Stimulated activated CD4-positive, alpha-beta T cell treated with anti-CD3 and anti-CD28 coated beads, Interleukin-1b, Interleukin-23, amount 100 ng/mL, for 4 hours (primary cell): Measurements from ENCODE around the gene DCAF15.

Experiments
- DNase-seq, 2 donors: peaks; one replicate each; pipeline ENCODE4 v3.0.0-alpha.2; 2020; ENCODE audit warnings: low read depth in 2 of 2

Gene DCAF15

GRCh38 chr19:13995017-13995728, 42.9 kb downstream of the DCAF15 start:
- no peak for DNase-seq

DNA sequence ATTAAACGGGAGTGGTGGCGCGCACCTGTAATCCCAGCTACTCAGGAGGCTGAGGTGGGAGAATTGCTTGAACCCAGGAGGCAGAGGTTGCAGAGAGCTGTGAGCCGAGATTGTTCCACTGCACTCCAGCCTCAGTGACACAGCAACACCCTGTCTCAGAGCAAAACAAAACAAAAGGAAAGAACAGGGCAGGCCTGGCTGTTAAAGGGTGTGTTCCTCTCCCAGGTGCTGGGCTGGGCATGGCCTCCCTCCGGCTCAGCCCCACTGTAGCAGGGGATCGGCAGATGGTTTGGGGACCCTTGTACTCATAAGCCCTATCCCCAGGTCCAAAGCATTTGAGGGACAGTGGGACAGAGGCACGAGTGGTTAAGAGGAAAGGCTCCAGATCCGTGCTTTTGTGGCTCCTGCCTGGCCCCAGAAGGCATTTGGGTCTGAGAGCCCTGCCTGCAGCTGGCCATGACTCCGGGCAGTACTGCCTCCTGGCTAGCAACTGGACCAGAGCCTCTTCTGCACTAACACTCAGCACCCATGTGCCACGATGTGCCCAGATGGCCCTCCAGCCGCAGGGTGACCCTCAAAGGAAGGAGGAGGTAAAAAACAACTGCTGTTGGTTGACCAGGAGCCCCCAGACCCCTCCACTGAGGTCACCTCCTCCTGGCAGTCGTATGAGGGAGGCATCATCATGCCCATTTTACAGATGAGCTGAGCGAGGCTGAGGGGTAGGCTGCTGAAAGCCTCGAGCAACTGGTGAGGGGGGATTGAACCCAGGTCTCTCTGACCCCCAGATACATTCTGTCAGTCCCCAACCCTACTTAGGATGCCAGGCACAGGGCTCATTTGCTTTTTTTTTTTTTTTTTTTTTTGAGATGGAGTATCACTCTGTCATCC, 43.8 kb downstream of the DCAF15 start:
- no peak for DNase-seq

- DNase-seq = no peak
Observed at GRCh38 chr19:13996928-13997630, 44.8 kb downstream of the DCAF15 start.

GRCh38 chr19:13997631-13997962, 45.3 kb downstream of the DCAF15 start:
- no peak for DNase-seq

DNA sequence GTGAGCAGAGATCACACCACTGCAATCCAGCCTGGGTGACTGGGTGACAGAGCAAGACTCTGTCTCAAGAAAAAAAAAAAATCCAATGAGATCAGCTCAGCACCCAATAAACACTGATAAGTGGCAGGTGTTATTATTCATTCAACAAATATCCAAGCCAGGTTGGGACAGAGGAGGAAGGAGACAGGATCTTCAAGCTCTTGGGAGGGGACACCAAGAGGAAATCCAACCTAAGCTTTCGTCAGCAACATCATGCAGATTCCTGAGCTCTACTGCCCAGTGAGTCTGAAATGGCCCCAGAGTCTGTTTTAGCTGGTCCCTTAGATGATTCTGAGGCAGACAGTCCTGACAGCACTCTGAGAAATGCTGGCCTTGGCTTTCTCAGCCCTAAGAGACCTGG, 46.1 kb downstream of the DCAF15 start:
- no peak for DNase-seq

- DNase-seq = no peak
Observed at GRCh38 chr19:13999085-13999484, 46.8 kb downstream of the DCAF15 start.

GRCh38 chr19:14000691-14001375, 48.5 kb downstream of the DCAF15 start:
- DNase-seq = no peak

DNA sequence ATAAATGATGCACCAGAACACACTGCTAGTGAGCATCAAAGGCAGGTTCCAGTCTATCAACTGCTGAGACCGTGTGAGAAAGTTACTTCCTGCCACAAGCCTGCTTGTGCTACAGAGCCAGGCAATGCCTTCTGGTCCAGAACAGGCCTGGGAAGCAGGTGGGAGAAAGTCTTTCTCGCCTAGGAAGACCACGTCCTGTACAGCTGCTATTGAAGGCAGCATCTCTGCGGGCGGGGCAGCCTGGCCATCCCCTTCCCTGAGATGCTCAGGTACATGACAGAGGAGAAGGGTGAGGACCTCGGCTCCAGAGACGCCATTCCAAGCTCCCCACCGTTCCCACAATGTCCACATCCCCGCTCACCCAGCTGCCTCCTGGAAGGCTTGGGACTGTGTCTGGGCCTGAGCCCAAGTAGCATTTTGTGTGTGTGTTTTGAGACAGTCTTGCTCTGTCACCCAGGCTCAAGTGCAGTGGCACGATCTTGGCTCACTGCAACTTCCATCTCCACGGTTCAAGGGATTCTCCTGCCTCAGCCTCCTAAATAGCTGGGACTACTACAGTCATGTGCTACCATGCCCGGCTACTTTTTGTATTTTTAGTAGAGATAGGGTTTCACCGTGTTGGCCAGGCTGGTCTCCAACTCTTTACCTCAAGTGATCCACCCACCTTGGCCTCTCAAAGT, 50.4 kb downstream of the DCAF15 start:
- no peak for DNase-seq

DNA sequence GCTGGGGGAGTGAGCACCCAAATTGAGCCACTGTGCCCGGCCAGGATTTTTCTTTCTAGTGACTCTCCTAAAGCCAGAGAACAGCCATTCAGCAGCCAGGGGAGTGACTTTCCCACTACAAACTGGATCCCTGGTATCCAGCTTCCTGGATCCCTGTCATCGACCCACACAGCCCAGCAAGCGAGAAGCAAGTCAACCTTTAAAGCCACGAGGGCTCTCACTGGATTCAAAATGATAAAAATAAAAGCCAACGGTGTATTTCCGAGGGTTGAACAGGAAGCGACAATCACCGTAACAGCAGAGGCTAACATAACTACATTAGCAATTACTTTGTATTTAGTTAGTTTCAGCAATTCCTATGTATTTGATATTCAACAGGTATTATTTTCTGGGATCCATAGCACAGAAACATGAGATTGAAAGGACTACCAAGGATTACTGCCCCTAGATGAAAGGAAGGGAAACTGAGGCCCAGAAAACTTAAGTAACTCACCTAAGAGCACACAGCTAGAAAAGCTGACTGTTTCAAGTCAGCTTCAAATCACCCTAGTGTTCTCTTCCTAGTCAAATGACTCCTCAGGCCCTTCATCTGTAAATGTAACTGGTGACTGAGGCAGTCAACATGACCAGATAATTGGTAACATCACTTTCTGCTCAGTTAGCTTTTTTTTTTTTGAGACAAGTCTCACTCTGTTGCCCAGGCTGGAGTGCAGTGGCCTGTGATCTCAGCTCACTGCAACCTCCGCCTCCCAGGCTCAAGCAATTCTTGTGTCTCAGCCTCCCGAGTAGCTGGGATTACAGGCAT, 51.1 kb downstream of the DCAF15 start:
- no peak for DNase-seq

DNA sequence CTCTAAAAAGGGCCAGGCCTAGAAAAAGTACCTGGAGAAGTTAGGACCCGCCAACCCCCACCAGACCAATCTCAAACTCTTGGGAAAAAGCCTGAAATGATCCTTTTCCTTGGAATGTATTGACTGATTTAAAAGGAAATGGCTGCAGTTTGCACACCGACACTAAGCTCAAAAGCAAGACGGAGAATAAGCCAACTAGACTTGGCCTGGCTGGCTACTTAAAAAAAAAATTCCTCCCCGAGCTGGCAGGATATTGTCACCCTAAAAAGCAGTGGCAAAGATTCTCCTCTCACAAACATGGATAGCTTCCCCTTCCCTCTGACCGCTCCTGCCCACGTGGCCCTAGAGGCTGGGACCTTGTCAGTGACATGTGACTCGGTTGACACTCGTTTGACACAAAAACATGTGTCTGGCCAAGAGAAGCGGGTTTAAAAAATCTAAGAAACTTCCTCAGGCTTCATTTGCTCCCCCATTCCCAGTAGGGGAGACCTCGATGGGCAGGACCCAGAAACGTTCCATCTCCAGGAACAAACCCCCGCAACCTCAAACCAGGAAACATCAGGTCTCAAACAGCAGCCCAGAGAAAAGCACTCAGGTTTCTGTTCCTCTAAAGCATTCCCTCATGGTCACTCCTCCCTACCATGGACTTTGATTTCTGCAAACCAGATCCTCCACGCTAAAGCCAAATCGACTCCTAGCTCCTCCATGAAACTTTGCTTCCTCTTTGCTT, 52.5 kb downstream of the DCAF15 start:
- no peak for DNase-seq

DNA sequence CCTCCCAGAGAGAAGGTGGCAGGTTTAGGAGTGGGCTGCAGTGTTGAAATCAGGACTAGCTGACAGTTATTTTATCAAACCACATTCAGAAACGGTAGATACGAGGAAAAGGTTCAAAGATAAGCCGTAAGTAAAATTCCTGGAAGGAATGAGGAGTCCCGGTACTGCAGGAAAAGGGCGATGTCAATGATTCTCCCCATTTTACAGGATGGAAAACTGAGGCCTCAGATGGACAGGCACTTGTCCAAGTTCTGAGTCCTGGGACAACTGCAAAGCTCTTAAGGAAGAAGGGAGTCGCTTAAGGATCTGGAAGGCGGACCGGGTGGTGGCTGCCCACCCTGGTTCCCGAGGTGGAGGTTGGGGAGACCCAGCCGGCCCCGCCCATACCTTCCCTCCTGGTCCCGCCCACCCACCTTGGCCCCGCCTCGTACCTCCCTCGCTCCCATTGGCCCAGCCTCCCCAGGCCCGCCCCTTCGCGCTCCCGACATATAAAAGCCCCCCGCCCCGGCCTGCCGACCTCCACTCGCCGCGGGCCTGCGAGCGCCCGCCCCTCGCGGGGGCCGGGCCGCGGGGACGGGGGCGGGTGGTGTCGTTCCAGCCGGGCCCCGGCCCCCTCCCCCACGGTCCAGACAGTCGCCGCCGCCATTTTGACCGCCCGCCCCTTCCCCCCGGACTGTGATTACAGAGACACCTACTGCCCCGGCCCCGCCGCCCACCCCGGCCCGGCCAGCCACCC, 53.2 kb downstream of the DCAF15 start:
- peak; percentile 88 to 89 for DNase-seq

DNA sequence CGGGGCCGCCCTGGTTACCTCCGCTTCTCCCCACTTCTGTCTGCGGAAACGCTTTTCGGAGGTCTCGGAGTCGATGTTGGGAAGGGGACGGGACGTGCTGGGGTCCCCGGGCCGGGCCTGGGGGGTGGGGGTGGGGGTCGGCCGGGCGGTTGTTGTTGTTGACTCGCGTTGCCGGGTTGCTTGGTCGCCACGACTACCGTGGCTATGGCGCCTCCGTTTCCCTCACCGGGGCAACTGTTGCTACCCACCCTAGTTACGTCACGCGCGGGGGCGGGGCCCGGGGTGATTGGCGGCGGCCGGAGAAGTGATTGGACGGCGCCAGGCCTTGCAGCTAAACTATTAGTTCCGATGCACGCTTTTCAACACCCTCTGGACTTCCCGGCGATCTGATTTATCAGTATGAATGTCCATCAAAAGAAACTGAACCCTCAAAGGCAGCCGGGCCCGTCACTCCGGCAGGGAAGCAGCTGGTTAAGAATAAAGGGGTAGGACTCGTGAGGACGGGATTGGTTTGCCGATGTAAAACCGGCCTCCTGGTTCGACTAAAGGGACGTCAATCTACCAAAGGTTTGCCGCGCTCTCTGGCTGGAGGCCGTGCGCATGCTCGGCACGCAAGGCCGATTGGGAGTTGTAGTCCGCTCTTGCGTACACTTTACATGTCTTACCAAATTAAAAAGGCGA, 53.9 kb downstream of the DCAF15 start, which contains the start of gene RFX1:
Gene RFX1, minus strand, starts transcription at position 236 of the 681 bp plus-strand sequence. CDS start 12,477 bp downstream, outside the sequence.
- peak; percentile 100 for DNase-seq

GRCh38 chr19:14006766-14007562, 54.7 kb downstream of the DCAF15 start:
- DNase-seq = peak in 1 of 2 donors; percentile 72
